GM18519 (cell line): Measurements from ENCODE around the gene IL4I1.

Experiments
- ATAC-seq: cut with Tn5 transposase; IDR thresholded peaks from one replicate; pipeline ENCODE4 v1.9.1; 2021; ENCODE audit warnings: mild to moderate bottlenecking, moderate library complexity; ENCODE audit not compliant: unreplicated experiment, low FRiP score

Gene IL4I1

GRCh38 chr19:49881672-49882394 lies 14.9 kb downstream of the IL4I1 start:
- no peak for ATAC-seq

- no peak for ATAC-seq
Observed at GRCh38 chr19:49881186-49881585, 15.5 kb downstream of the IL4I1 start.

GRCh38 chr19:49880162-49880869 lies 16.4 kb downstream of the IL4I1 start:
- ATAC-seq: no peak

- no peak for ATAC-seq
Observed at GRCh38 chr19:49879243-49879963, 17.3 kb downstream of the IL4I1 start.

- no peak for ATAC-seq
Observed at GRCh38 chr19:49878744-49879070, 18.0 kb downstream of the IL4I1 start.

GRCh38 chr19:49877879-49878743 lies 18.6 kb downstream of the IL4I1 start:
- ATAC-seq: peak; percentile 23

GRCh38 chr19:49877020-49877878 lies 19.4 kb downstream of the IL4I1 start, which contains the start of the genes AKT1S1 and TBC1D17:
TSS of gene AKT1S1 (minus strand) at chr19:49877355. CDS start at chr19:49873295, 4,060 bp downstream.
TSS of gene TBC1D17 (plus strand) at chr19:49877702. CDS start at chr19:49877724, 22 bp downstream.
- peak; percentile 38 for ATAC-seq

GRCh38 chr19:49876422-49877019 lies 20.2 kb downstream of the IL4I1 start:
- peak; percentile 38 for ATAC-seq

- no peak for ATAC-seq
Observed at GRCh38 chr19:49875857-49876421, 20.7 kb downstream of the IL4I1 start.

- no peak for ATAC-seq
Observed at GRCh38 chr19:49875177-49875576, 21.5 kb downstream of the IL4I1 start.

GRCh38 chr19:49874503-49875157 lies 22.1 kb downstream of the IL4I1 start:
- ATAC-seq: no peak

GRCh38 chr19:49873834-49874233 lies 22.9 kb downstream of the IL4I1 start:
- no peak for ATAC-seq

GRCh38 chr19:49873129-49873521 lies 23.6 kb downstream of the IL4I1 start:
- ATAC-seq: no peak

- no peak for ATAC-seq
Observed at GRCh38 chr19:49872245-49873128, 24.2 kb downstream of the IL4I1 start.

GRCh38 chr19:49871349-49871985 lies 25.2 kb downstream of the IL4I1 start:
- no peak for ATAC-seq

- ATAC-seq: no peak
Observed at GRCh38 chr19:49870309-49870901, 26.3 kb downstream of the IL4I1 start.
